ENCODE measurements around the gene A2ML1. TPM values are rescaled to one million over a fixed set of nuclear protein-coding genes. Genes with fewer than 3 reads are reported as not detected.
"Not testable (repeated sequence)": the region's sequence is repeated elsewhere in the genome, so short reads cannot be mapped to it uniquely, and the experiment has no call there.

A2ML1 gene
- total and polyA plus RNA-seq, 7 donors: 0.06 to 0.60 TPM; not detected in 5

GRCh38 chr12:8816448-8817050, 5.9 kb upstream of the A2ML1 start:
- WGBS, 2 donors: 79 to 86% methylated on average over 3 of the region's 3 CpGs
- no peak overlapping the region for H3K27ac ChIP-seq
- H3K27me3 ChIP-seq: no peaks in the 10 kb centered on the region
- no peaks in the 10 kb centered on the region for H3K4me1 ChIP-seq
- no peak overlapping the region for H3K4me3 ChIP-seq
- no peaks in the 10 kb centered on the region for H3K9me3 ChIP-seq
- H3K36me3 ChIP-seq: no peaks in the 10 kb centered on the region
- intact Hi-C loops (cut with DNase I): no loop called here
- TF ChIP-seq CTCF (IDR thresholded peaks at IDR 0.05) (no peak), POLR2A (IDR thresholded peaks at IDR 0.05) (no peak), POLR2AphosphoS5 (IDR thresholded peaks at IDR 0.05) (no peak)
- DNase-seq: no peak

- 86 to 96% methylated on average over 1 of the region's 1 CpG for WGBS, 2 donors
- intact Hi-C loops (cut with DNase I): no loop called here
- H3K36me3 ChIP-seq: no peaks in the 10 kb centered on the region
These were observed 4.6 kb upstream of the A2ML1 start for GRCh38 chr12:8817856-8818255.

GRCh38 chr12:8818526-8818925, 3.9 kb upstream of the A2ML1 start:
- TF ChIP-seq CTCF (IDR thresholded peaks at IDR 0.05) (no peak), POLR2A (IDR thresholded peaks at IDR 0.05) (no peak), POLR2AphosphoS5 (IDR thresholded peaks at IDR 0.05) (no peak), EP300 (IDR thresholded peaks at IDR 0.05) (no peak)
- intact Hi-C loops (cut with DNase I): no loop called here
- Histone ChIP-seq H3K9me3 (no peaks in the 10 kb centered on the region), H3K27ac (no peak overlapping the region), H3K4me1 (peaks cover 0 to 3% (median 2%) of the 10 kb centered on the region in 4 donors), H3K4me3 (no peak overlapping the region), H3K27me3 (no peaks in the 10 kb centered on the region), H3K36me3 (no peaks in the 10 kb centered on the region)
- 76 to 94% methylated on average over 2 of the region's 2 CpGs for WGBS, 2 donors
- DNase-seq: no peak

More at GRCh38 chr12:8817856-8818255, 4.6 kb upstream of the A2ML1 start:
- no peak overlapping the region for H3K27ac ChIP-seq
- no peaks in the 10 kb centered on the region for H3K9me3 ChIP-seq
- DNase-seq: no peak
- no peaks in the 10 kb centered on the region for H3K27me3 ChIP-seq
- TF ChIP-seq EP300 (IDR thresholded peaks at IDR 0.05): no peak
- no peak for TF ChIP-seq POLR2A (IDR thresholded peaks at IDR 0.05)
- TF ChIP-seq POLR2AphosphoS5 (IDR thresholded peaks at IDR 0.05): no peak
- no peak for TF ChIP-seq CTCF (IDR thresholded peaks at IDR 0.05)
- no peaks in the 10 kb centered on the region for H3K4me1 ChIP-seq
- H3K4me3 ChIP-seq: no peak overlapping the region

- H3K27me3 ChIP-seq: no peaks in the 10 kb centered on the region
- no peak overlapping the region for H3K4me3 ChIP-seq
- H3K4me1 ChIP-seq: peaks cover 0 to 12% (median 4%) of the 10 kb centered on the region in 4 donors
- no peak overlapping the region for H3K27ac ChIP-seq
- DNase-seq: no peak
- no peaks in the 10 kb centered on the region for H3K9me3 ChIP-seq
- TF ChIP-seq CTCF (IDR thresholded peaks at IDR 0.05) (no peak), EP300 (IDR thresholded peaks at IDR 0.05) (no peak), POLR2AphosphoS5 (IDR thresholded peaks at IDR 0.05) (no peak), POLR2A (IDR thresholded peaks at IDR 0.05) (no peak)
- 32 to 63% methylated on average over 5 of the region's 5 CpGs for WGBS, 2 donors
- H3K36me3 ChIP-seq: no peaks in the 10 kb centered on the region
- intact Hi-C loops (cut with DNase I): no loop called here
These were observed 2.8 kb upstream of the A2ML1 start for GRCh38 chr12:8819666-8819980.

GRCh38 chr12:8820676-8821407, 1.6 kb upstream of the A2ML1 start:
- intact Hi-C loops (cut with DNase I); H3K27ac ChIP-seq; H3K27me3 ChIP-seq; H3K4me3 ChIP-seq; H3K36me3 ChIP-seq; H3K9me3 ChIP-seq; DNase-seq: not testable (repeated sequence)
- H3K4me1 ChIP-seq: peaks cover 0 to 12% (median 4%) of the 10 kb centered on the region in 4 donors
- 82 to 93% methylated on average over 8 of the region's 8 CpGs for WGBS, 2 donors
